ENCODE measurements around the gene PTGER2. TPM values are rescaled to one million over a fixed set of nuclear protein-coding genes. Genes with fewer than 3 reads are reported as not detected.

Gene PTGER2
- total and polyA plus RNA-seq, 2 of the 8 experiments (the other 6 are each of a cell fraction or from before 2014, with no cell fraction given) = 1.2 TPM

DNA sequence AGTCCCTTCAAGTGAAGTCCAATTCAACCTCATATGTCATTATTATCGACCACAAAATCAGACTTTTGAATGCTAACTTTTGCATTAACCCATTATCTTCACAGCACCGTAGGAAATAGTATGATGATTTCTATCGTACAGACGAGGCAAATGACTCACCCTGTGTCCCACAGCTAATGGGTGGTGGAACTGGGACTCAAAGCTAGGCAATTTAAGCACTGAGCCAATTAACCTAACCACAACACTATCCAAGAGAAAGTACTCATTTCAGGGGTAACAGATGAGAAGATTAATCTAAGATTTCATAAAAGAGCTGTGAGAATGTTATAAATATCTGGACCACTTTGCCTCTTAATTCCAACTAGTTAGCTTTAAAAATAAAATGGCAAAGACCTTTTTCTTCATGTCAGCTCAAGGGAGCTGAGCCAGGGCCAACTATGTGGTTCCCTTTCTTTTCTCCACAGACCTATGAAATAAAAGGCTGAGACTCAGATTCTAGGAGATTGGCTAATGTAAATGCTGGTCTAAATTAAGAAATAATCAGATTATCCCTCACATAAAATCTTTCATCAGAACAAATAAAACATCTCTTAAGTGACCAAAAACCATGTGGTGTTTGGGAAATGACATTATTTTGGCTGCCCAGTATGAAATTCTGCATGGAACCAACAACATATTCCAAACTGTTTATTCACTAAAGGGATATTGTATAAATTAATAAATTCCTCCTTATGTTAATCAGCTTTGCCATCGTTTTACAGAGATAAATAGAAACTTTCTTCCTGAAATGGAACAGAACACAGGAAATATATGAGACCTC is 4.9 kb downstream of the PTGER2 start:
- Histone ChIP-seq H4K91ac (replicated peaks; ENCODE audit: insufficient read length, low read length) (no peak overlapping the region), H3K79me1 (ENCODE audit: low read depth, low read length) (no peaks in the 10 kb centered on the region), H4K5ac (ENCODE audit: insufficient read length, low read depth, low read length) (no peak overlapping the region), H3K9me3 (ENCODE audit: insufficient read depth in 2 of 2, low read depth in 1 of 2, low read length in 1 of 2) (peaks cover 4 to 8% of the 10 kb centered on the region in 2 experiments; a peak in 3 of 4 replicates), H3K27me3 (replicated peaks in 1 of 4; ENCODE audit: control insufficient read depth in 3 of 4, extremely low read depth in 1 of 4, insufficient read depth in 3 of 4, low read length in 3 of 4) (peaks cover 22 to 34% (median 29%) of the 10 kb centered on the region in 4 experiments), H2BK20ac (ENCODE audit: low read length) (no peak overlapping the region), H3K4ac (replicated peaks; ENCODE audit: insufficient read length, low read depth, low read length) (no peak overlapping the region), H2AFZ (ENCODE audit: low read length) (no peak overlapping the region), H3K56ac (replicated peaks; ENCODE audit: insufficient read length, low read depth, low read length) (no peak overlapping the region), H3K4me1 (replicated peaks in 1 of 4; ENCODE audit: control insufficient read depth in 3 of 4, insufficient read depth in 4 of 4, low read length in 3 of 4) (peaks cover 3 to 10% (median 4%) of the 10 kb centered on the region in 4 experiments), H3K36me3 (ENCODE audit: control insufficient read depth in 2 of 4, insufficient read depth in 4 of 4, low read length in 3 of 4) (no peaks in the 10 kb centered on the region), H3K9ac (replicated peaks in 1 of 4; ENCODE audit: extremely low read depth in 1 of 4, low read depth in 3 of 4, low read length in 3 of 4) (no peak overlapping the region), H3K79me2 (ENCODE audit: control insufficient read depth in 1 of 2, insufficient read depth in 2 of 2, low read length in 2 of 2) (no peaks in the 10 kb centered on the region), H3K4me3 (ENCODE audit: extremely low read depth in 1 of 4, insufficient read depth in 2 of 4, low read depth in 3 of 4, low read length in 4 of 4) (no peak overlapping the region), H3K27ac (ENCODE audit: low read depth, low read length) (no peak overlapping the region), H4K20me1 (replicated peaks in 1 of 2; ENCODE audit: control insufficient read depth in 1 of 2, insufficient read depth in 2 of 2, low read length in 2 of 2) (no peaks in the 10 kb centered on the region), H3K23me2 (ENCODE audit: low read depth, low read length) (peaks cover 12% of the 10 kb centered on the region), H2BK15ac (ENCODE audit: low read length) (no peak overlapping the region), H3K4me2 (ENCODE audit: insufficient read depth in 1 of 2, low read depth in 2 of 2, low read length in 2 of 2) (no peak overlapping the region), H2BK5ac (ENCODE audit: low read depth, low read length) (no peak overlapping the region), H3K23ac (ENCODE audit: insufficient read length) (no peak overlapping the region), H2BK120ac (replicated peaks; ENCODE audit: low read depth, low read length) (no peak overlapping the region), H3K18ac (ENCODE audit: extremely low read depth, low read length) (no peak overlapping the region), H4K8ac (ENCODE audit: extremely low read depth, insufficient read depth, low read length) (no peak overlapping the region), H2BK12ac (ENCODE audit: low read depth, low read length) (no peak overlapping the region), H2AK5ac (ENCODE audit: low read depth, low read length) (no peak overlapping the region), H3K14ac (ENCODE audit: insufficient read length) (no peak overlapping the region)
- 84% methylated on average over 5 of the region's 5 CpGs; no CpG with 5 or more reads in 1 of the 2 experiments for WGBS, 2 experiments (ENCODE audit: extremely low coverage in 1 of 2, insufficient coverage in 1 of 2, insufficient read length in 1 of 2, insufficient replicate concordance in 2 of 2, low coverage in 1 of 2, low lambda C conversion rate in 2 of 2, missing lambda C conversion rate in 1 of 2)
- TF ChIP-seq CHD1 (IDR thresholded peaks at IDR 0.05; ENCODE audit: low read depth, low read length) = no peak
- CTCF ChIA-PET (ENCODE audit: partially characterized antibody) = interaction anchor here (0.5 to 1.2 kb wide), 4 partner anchors 14 to 232 kb away, joined by 3 to 4 read pairs (median 4); no protein-coding TSS in a partner anchor
- POLR2A ChIA-PET (ENCODE audit: partially characterized antibody) = no interaction called here
- no peak for FAIRE-seq
- DNase-seq (ENCODE audit: low read depth in 1 of 2, low spot score in 2 of 2) = no peak
